Measurements from ENCODE around the gene TIPARP. TPM values are rescaled to one million over a fixed set of nuclear protein-coding genes. Genes with fewer than 3 reads are reported as not detected.

Gene TIPARP, protein sequence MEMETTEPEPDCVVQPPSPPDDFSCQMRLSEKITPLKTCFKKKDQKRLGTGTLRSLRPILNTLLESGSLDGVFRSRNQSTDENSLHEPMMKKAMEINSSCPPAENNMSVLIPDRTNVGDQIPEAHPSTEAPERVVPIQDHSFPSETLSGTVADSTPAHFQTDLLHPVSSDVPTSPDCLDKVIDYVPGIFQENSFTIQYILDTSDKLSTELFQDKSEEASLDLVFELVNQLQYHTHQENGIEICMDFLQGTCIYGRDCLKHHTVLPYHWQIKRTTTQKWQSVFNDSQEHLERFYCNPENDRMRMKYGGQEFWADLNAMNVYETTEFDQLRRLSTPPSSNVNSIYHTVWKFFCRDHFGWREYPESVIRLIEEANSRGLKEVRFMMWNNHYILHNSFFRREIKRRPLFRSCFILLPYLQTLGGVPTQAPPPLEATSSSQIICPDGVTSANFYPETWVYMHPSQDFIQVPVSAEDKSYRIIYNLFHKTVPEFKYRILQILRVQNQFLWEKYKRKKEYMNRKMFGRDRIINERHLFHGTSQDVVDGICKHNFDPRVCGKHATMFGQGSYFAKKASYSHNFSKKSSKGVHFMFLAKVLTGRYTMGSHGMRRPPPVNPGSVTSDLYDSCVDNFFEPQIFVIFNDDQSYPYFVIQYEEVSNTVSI
- 31.1 TPM for total RNA-seq

DNA sequence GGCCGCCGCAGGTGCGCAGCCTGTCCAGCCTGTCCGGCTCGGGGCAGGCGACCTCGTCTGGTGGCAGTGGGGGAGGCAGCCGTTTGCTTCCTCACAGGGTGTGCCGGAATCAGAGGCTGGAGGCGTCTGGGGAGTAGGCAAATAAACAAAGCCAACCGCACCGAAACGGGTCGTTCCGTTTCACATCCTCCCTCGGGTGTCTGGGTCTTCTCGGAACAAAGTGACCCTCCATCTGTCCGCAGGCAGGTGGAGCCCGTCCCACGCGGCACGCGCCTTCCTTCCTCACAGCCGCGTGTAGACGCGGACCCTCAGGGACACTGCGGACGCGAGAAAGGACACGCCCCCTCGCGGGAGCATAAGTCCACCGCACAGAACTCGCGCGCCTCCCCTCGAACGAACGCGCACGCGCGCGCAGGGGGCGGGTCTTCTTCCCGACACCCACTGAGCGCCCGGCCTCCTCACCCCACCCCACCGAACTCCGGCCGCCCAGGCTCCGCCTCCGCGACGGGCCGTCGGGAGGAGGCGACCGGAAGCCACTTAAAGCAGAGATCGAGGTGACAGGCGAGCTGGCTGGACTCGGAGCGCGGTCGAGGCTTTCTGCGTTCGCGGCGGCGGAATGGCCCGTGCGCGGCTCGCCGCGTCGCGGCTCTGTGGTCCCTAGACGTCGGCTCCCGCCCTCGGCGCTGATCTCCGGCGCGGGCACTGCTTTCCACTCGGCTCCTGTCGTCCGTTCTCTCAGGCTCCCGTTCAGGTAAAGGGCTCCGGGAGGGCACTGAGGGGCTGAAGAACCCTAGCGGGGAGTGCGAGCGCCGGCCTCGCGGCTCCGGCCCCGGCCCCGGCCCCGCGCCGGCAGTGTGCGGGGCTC, at the start of gene TIPARP:
Gene TIPARP, plus strand, starts transcription at position 545 of the 865 bp plus-strand sequence. CDS start 3,108 bp downstream, outside the sequence.

Other genes with a start within 250 kb of the TIPARP start
- gene SSR3, start 119.5 kb upstream of the TIPARP start, total RNA-seq: 116 TPM
- gene LEKR1, start 151.8 kb downstream of the TIPARP start, total RNA-seq: 1.6 TPM

All from diencephalon (tissue), 1 donor.